Activated T-cell treated with anti-CD3 and anti-CD28 coated beads for 4 hours (primary cell): Measurements from ENCODE around the gene CEP112.
"Not testable (repeated sequence)": the region's sequence is repeated elsewhere in the genome, so short reads cannot be mapped to it uniquely, and the experiment has no call there.

Source experiments
- DNase-seq: peaks from one replicate; pipeline ENCODE4 v3.0.0-alpha.2; 2020

Gene CEP112

DNA sequence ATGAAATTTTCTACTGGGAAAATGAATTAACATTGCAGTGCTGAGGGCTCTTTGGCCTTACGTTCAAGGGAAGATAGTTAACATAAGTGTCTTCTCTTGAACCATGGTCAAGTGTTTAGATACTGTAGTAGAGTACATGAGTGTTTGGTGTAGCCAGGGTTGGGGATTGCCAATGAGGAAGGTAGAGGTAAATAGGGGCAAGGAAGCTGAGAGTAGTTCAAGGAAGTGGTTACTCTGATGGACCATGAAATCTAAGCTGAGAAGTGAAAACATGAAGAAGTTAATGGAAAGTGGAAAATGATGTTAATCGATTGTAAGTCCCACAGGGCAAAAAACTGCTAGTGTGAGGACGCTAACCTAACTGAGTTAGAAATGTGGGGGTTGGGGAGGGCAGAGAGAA lies 380.9 kb downstream of the CEP112 start:
- no peak for DNase-seq

DNA sequence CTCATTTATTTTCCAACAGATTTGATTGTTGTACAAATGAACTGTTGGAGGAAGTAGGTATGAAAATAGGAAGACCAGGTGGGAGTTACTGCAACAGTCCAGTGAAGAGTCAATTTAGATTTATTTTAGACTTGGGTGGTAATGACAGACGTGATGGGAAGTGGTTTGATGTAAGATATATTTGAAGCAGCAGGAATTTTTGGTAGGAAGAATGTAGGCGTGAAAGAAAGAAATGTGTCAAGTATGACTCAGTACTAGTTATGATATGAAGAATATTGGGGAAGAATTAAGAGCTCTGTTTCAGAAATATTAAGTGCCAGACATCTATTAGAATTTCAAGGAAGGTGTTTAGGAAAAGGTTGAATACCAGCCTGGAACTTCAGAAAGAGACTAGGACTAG lies 382.6 kb downstream of the CEP112 start:
- DNase-seq, result no peak

DNA sequence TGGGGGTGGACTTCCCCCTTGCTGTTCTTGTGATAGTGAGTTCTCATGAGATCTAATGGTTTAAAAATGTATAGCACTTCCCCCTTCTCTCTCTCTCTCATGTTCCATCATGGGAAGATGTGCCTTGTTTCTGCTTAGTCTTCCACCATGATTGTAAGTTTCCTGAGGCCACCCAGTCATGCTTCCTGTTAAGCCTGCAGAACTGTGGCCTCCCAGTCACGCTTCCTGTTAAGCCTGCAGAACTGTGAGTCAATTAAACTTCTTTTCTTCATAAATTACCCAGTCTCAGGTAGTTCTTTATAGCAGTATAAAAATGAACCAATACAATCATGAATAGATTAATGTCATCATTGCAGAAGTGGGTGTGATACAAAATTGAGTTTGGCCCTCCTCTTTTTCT lies 383.4 kb downstream of the CEP112 start:
- DNase-seq, result not testable (repeated sequence)

DNA sequence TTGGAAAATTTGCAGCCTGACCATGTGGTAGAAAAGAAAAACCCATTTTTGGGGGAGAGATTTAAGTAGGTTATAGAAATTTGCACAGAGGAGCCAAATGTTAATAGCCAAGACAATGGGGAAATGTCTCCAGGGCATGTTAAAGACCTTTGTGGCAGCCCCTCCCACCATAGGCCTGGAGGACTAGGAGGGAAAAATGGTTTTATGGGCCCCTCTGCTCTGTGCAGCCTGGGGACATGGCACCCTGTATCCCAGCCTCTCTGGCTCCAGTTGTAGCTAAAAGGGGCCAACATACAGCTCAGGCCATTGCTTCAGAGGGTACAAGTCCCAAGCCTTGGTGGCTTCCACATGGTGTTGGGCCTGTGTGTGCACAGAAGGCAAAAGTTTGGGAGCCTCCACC lies 384.6 kb downstream of the CEP112 start:
- DNase-seq, result no peak

DNA sequence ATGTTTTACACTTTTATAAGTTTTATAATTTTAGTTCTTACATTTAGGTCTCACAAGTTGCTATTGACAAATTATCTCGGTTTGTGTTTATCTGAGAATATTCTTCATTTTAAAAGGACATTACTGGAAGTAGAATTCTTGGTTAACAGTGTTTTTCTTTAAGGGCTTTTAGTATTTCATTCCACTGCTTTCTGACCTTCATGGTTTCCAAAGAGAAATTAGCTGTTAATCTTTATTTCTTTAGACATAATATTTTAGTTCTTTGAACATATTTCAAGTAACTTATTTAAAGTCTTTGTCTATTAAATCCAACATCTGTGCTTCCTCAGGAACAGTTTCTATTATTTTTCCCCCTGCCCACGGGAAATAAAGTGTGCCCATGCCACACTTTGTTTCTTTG lies 390.4 kb downstream of the CEP112 start:
- no peak for DNase-seq

DNA sequence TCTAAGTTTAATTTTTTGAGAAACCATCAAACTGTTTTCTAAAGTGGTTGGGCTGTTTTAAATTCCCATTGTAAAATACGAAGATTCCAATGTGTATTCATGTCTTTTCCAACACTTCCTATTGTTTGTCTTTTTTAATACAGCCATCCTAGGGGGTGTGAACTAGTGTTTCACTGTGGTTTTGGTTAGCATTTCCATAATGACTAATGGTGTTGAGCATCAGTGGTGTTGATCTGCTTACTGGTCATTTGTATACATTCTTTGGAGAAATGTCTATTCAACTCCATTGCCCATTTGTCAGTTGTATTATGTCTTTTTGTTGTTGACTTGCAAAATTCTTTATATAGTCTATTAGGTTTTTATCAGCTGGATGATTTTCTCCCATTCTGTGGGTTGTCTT lies 391.3 kb downstream of the CEP112 start:
- DNase-seq, result no peak

DNA sequence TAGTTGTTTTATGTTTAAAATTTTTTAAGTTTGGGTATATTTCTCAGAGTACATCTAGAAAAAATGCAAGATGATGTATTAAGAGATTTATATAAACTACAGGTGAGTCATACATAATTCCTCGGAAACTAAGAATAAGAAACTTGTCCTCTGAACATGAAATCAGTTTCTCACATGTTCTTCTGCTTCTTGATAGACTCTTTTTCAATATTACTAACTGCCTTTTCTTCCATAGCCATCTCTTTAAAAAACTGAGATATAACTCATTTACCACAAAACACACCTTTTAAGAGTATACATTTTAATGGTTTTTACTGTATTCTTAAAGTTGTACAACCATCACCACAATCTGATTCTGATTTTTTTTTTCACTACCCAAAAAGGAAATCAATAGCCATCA lies 392.1 kb downstream of the CEP112 start:
- DNase-seq, result no peak

DNA sequence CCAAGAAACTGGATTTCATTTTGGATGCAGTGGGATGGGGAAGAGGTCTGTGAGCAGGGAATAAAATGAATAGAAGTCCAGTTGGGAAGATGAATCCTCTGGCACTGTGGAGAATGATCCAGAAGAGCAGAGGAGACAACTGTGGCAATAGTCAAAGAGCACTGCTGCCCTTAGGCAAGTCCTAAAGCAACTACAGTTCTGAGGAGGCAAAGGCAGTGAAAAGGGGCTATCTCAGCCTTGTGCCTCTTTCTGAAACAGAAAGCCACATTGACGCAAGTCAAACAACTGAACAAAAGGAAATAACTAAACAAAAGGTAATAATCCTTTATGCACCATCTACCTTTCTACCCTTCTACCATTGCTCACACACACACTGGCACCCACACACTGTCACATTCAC lies 392.5 kb downstream of the CEP112 start:
- DNase-seq, result no peak

DNA sequence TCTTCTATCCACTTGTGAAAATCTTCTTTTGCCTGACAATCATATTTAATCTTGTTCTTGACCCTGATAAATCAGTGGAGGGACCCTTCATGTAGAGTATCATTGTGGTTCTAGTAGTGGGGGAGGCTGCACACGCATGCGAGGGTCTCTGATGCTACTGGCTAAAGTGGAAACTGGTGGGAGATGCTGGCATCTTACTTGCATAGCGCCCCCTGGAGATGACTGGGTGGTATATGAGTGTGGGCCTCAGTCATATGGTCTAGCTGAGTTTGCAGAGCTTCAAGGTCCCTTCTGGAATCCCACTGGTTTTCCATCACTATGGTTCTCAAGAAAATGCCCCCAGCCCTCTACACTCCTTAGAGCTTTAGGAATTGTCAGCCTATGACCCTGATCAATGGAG lies 394.1 kb downstream of the CEP112 start:
- DNase-seq, result peak; percentile 12

DNA sequence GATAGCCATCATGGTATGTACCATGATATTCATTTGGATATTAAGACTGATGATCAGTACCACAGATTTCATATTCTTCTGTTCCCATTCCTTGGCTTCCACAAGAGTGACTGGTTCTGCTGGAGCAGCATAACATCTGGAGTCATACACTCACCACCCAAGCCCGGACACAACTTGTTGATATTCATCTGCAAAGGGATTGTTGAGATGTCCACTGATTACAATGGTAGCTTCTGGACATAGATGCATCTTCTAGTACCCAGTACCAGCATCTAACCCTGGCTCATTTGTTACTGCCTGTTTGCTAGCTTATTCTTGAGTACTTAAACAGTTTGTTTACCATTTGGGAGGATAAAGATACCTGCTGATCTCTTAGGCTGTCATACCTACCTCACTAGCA lies 394.8 kb downstream of the CEP112 start:
- no peak for DNase-seq

DNA sequence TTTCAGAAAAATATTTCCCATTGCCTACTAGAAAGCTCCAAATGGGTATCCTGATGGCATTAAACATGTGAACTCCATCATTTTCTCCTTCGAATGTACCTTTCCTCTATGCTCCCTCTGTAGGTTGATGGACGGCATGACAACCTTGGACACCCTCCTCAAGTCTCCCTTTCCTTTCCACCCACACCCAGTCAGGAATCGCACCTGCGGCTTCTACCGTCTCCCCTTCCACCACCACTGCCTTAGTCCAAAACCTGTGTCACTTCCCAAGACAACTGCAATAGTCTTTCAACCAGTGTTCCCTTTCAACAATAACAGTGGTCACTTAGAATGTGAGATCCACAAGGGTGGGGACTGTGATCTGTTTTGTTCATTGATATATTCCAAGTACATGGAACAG lies 397.4 kb downstream of the CEP112 start:
- no peak for DNase-seq

DNA sequence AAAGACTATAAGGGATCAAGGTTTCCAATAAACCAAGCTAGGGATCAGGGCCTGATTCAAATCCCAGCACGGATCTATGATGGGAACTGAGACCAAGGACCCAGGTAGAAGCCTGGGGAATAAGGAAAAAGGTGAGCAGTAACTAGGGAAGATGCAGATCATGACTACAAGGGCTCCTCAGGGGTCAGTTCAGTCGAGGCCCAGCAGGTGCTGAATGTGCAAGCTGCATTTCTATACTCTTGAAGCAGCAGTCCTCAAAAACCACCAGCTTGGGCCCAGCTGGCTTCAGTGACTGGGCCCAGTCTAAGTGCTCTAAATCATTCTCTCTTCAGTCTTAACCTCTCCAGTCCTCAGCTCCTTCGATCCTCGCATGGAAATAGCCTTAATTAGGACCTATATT lies 401.7 kb downstream of the CEP112 start:
- DNase-seq, result no peak

DNA sequence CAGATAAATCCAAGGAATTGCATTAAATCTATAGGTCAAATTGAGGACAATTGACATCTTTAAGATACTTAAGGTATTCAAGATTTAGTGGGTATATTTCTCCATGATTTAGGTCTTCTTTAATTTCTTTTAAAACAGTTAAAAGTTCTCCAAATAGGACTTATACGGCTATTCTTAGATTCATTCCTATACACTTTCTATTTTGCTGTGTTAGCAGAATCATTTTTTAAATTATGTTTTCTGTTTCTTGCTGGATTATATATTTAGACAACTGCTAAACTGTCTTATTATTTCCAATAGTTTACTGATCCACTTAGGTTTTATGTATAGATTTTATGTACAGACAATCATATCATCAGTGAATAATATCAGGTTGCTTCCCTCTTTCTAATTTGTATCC lies 404.4 kb downstream of the CEP112 start:
- no peak for DNase-seq

DNA sequence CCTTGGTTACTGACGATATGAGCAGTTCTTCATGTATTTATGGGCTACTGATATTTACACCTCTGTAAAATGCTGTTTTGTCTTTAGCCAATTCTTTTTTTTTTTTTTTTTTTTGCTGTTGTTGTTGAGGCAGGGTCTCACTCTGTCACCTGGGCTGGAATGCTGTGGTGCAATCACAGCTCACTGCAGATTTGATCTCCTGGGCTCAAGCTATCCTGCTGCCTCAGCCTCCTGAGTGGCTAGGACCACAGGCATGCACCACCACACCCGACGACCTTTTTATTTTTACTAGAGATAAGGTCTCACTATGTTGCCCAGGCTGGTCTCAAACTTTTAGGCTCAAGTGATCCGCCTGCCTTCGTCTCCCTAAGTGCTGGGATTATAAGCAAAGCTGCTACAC lies 405.5 kb downstream of the CEP112 start:
- no peak for DNase-seq

DNA sequence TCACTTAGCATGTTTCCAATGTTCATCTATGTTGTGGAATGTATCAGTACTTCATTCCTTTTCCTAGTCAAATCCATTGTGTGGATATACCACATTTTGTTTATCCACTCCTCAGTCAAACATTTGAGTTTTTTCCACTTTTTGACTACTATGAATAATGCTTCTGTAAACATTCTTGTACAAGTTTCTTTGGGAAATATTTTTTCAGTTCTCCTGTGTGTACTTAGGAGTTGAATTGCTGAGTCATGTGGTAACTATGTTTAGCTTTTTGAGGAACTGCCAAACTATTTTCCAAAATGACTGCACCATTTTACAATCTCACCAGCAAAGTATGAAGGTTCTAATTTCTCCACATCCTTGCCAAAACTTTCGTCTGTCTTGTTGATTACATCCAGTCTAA lies 406.8 kb downstream of the CEP112 start:
- DNase-seq, result no peak

DNA sequence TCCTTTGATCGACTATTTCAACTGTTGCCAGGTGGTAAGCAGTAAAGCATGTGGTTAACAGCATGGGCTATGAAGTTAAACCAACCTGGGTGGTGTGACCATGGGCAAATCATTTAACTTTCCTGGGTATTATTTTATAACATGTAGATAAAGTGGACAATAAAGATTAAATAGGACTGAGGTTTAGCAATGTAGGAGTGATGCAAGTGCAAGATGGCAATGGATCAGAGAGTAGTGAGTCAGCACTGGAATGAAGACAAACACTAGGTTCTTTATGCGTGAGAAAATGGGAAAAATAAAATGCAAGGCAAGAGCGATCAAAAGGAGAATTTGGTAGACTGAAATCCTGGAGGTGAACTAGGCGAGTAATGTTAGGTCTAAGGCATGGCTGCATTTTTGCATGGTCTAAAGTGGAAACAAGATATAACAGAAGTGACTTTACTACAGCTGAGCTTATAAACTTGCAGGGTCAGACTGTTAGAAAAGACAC lies 408.0 kb downstream of the CEP112 start:
- no peak for DNase-seq

DNA sequence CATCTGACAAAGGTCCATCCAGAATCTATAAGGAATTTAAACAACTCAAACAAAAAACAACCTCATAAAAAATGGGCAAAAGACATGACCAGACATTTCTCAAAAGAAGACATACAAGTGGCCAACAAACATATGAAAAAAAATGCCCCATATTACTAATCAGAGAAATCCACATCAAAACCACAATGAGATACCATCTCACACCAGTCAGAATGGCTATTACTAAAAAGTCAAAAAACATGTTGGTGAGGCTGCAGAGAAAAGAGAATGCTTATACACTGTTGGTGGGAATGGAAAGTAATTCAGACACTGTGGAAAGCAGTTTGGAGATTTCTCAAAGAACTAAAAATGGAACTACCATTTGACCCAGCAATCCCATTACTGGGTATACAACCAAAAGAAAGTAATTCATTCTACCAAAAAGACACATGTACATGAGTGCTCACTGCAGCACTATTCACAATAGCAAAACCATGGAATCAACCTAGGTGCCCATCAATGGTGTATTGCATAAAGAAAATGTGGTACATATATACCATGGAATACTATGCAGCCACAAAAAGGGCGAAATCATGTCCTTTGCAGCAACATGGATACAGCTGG lies 409.7 kb downstream of the CEP112 start:
- not testable (repeated sequence) for DNase-seq

DNA sequence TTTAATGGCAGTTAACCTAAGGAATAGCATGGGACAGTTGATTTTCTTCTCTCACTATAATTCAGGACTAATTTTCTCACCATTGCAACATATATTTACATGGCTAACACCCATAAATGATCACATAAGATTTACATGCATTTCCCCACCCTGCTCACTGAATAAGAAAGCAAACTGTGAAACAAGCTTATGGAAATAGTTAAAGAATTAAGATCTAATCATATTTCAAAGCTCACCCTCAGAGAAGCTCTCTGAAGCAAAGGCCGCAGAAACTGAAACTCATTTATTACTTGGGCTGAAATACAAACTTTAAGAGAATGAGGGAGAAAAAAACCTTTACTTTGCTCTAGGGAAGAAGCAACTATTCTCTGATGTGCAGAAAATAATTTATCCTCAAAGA lies 411.8 kb downstream of the CEP112 start:
- DNase-seq, result no peak

DNA sequence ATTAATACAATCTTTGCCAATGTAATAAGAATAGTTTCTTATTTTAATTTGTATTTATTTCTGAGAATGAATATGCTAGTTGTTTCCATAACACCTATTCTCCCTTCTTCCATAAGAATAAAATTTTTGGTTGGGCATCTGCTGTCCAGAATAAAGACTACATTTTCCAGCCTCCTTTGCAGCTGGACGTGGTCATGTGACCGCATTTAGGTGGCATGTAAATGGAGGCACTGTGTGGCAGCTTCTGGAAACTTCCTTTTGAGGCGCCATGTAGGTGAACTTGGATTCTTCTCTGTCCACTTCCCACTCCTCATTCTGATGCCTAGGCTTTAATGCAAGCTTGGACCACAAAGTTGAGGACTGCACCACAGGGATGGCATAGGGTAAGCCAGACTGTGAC lies 415.0 kb downstream of the CEP112 start:
- DNase-seq, result no peak

DNA sequence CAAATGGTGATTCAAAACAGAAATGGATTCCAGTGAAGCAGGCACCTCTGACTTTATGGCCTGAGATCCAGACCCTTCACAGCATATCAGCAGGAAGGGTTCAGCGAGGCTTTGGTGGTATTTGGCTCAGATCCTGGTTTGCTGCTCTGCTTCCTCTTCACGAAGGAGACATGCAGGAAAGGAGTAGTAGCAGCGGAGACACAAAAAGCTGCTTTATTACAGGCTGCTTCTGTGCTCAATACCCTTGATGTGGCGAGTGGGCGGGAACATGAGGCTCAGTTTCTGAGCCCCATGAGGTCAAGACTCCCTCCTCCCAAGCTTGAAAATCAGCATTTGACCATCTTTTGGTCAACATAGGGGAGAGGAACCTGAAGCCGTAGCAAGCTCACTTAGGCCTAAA lies 417.1 kb downstream of the CEP112 start:
- no peak for DNase-seq

DNA sequence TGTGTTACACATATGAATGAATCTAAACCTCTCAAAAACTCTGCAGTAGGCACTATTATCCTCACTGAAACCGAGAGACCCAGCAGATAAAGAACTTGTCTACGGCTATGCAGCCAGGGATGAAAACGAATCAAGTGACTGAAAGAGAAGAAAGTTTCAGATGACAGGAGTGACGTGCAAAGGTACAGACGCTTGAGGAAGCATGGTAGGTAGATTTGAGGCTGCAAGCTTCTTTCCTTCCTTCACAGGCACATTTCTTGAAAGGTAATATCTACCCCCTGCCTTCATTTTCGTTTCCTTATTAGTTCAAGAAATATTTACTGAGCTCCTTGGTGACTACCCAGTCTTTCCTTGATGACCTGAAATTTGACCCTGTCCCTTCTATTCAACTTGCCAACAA lies 418.9 kb downstream of the CEP112 start:
- no peak for DNase-seq

DNA sequence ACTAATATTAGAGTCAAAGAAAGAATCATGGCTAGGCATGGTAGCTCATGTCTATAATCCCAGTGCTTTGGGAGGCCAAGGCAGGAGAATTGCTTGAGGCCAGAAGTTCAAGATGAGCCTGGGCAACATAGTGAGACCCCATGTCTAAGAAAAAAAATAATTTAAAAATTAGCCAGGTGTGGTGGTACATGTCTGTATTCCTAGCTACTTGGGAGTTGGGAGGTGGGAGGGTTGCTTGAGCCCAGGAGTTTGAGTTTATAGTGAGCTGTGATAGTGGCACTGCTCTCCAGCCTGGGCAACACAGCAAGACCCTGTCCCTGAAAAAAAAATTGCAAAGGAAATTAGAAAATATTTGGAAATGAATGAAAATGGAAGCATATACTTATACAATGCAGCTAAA lies 420.2 kb downstream of the CEP112 start:
- DNase-seq, result no peak

DNA sequence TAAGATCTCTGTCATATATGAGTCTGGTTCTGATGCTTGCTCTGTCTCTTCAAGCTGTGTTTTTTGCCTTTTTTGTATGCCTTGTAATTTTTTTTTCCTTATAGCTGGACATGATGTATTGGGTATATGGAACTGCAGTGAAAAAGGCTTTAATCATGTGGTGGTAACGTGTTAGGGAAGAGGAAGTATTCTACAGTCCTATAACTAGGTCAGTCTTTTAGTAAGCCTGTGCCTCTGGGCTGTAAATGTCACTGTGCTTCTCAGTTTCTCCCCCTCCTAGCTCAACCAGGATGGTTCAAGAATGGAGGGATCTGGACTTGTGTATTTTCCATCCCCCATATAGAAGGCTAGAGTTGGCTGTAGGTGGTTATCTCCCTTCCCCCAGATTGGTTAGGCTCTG lies 428.1 kb downstream of the CEP112 start:
- no peak for DNase-seq

DNA sequence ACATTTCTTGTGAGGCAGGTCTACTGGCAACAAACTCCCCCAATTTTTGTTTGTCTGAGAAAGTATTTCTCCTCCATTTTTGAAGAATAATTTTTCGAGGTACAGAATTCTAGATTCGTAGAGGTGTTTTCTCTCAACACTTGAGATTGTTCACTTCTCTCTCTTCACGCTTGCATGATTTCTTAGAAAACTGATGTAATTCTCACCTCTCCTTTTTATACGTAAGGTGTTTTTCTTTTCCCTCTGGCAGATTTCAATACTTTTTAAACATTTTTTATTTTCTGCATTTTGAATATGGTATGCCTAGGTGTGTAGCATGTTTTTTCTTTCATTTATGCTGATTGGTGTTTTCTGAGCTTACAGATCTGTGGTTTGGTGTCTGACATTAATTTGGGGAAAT lies 429.0 kb downstream of the CEP112 start:
- no peak for DNase-seq

DNA sequence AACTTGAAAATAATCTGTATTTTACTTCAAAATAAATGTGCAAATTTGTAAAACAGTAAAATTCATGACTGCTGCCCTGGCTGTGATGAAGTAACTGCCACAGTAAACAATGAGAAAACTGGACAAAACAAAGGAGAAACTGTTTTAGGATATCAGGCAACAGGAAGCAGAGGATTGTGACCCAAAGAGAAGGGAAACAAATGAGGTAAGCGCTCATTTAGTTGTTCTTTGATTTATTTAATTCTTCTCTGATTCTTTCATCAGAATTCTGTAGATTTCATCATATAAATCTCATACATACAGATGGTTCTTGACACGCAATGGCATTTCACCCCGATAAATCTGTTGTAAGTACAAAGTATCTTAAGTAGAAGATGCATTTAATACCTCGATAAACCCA lies 432.4 kb downstream of the CEP112 start:
- DNase-seq, result no peak

DNA sequence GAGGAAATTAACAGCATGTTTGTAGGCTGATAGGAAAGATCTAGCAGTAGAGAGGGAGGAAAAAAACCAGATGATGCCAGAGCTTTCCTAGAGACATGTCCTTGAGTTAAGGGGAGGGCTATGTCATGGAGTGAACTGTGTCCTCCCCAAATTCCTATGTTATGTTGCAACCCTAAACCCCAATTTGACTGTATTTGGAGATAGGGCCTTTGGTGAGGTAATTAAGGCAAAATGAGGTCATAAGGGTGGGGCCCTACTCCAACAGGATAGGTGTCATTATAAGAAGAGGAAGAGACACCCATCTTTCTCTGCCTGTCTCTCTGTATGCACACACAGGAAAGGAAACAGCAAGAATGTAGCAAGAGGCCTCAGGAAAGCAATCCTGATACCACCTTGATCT lies 435.2 kb downstream of the CEP112 start:
- DNase-seq, result no peak
